C4-2B (cell line): ENCODE measurements around the gene PPM1E.

Experiments used
- ZFX ChIP-seq: fragments of 450-650 bp; IDR thresholded peaks from 2 replicates; pipeline ENCODE4 v1.6.1; 2017
- TF ChIP-seq, protein P1 (sequence below): fragments of 450-650 bp; conservative IDR thresholded peaks from 2 replicates; pipeline ENCODE4 v1.5.1; 2017; ENCODE audit warnings: mild to moderate bottlenecking

DNA sequence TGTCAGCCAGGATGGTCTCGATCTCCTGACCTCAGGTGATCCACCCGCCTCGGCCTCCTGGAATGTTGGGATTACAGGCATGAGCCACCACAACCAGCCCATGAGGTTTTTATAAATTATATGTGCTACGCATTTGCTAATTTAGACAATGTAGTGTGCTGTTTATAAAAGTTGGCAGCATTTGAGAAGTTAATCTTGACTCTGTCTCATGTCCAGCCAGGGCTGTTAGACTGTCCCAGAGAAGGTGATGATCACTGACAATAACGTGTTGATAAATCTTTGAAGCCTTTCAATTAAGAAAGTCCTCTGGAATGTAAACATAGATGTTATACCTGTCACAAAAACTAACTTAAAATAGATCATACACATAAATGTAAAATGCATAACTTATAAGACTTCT, 82.0 kb downstream of the PPM1E start:
- TF ChIP-seq, protein P1, sequence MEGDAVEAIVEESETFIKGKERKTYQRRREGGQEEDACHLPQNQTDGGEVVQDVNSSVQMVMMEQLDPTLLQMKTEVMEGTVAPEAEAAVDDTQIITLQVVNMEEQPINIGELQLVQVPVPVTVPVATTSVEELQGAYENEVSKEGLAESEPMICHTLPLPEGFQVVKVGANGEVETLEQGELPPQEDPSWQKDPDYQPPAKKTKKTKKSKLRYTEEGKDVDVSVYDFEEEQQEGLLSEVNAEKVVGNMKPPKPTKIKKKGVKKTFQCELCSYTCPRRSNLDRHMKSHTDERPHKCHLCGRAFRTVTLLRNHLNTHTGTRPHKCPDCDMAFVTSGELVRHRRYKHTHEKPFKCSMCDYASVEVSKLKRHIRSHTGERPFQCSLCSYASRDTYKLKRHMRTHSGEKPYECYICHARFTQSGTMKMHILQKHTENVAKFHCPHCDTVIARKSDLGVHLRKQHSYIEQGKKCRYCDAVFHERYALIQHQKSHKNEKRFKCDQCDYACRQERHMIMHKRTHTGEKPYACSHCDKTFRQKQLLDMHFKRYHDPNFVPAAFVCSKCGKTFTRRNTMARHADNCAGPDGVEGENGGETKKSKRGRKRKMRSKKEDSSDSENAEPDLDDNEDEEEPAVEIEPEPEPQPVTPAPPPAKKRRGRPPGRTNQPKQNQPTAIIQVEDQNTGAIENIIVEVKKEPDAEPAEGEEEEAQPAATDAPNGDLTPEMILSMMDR: no peak
- no peak for TF ChIP-seq ZFX
